Immature natural killer cell (primary cell): ENCODE measurements around the gene CFAP91. TPM values are rescaled to one million over a fixed set of nuclear protein-coding genes. Genes with fewer than 3 reads are reported as not detected.
"Not testable (repeated sequence)": the region's sequence is repeated elsewhere in the genome, so short reads cannot be mapped to it uniquely, and the experiment has no call there.

ENCODE experiments used
- DNase-seq, 3 donors: peaks; one replicate each; pipeline ENCODE4 v3.0.0; 2022; ENCODE audit warnings: mixed read lengths in 1 of 3
- H3K27ac Mint-ChIP-seq, 6 donors: one replicate each; pipeline ENCODE4 v1.8.0; 2020; ENCODE audit warnings: mixed read lengths in 6 of 6, mild to moderate bottlenecking in 5 of 6, inconsistent platforms in 4 of 6, moderate library complexity in 3 of 6
- H3K27me3 Mint-ChIP-seq, 3 donors: one replicate each; pipeline ENCODE4 v1.8.0; 2020 to 2021; ENCODE audit warnings: low read depth in 3 of 3, mild to moderate bottlenecking in 3 of 3, mixed read lengths in 3 of 3, moderate library complexity in 3 of 3, inconsistent platforms in 1 of 3
- H3K36me3 Mint-ChIP-seq, 3 donors: one replicate each; pipeline ENCODE4 v1.8.0; 2020; ENCODE audit warnings: mixed read lengths in 3 of 3, inconsistent platforms in 2 of 3, mild to moderate bottlenecking in 2 of 3
- H3K4me1 Mint-ChIP-seq, 2 donors: one replicate each; pipeline ENCODE4 v1.8.0; 2020; ENCODE audit warnings: inconsistent platforms in 2 of 2, mild to moderate bottlenecking in 2 of 2, mixed read lengths in 2 of 2, moderate library complexity in 1 of 2
- H3K4me3 Mint-ChIP-seq, 5 donors: one replicate each; pipeline ENCODE4 v1.8.0; 2020; ENCODE audit warnings: mild to moderate bottlenecking in 5 of 5, mixed read lengths in 5 of 5, inconsistent platforms in 3 of 5, moderate library complexity in 3 of 5
- H3K9me3 Mint-ChIP-seq, 6 donors: one replicate each; pipeline ENCODE4 v1.8.0; 2020; ENCODE audit warnings: mild to moderate bottlenecking in 6 of 6, mixed read lengths in 6 of 6, inconsistent platforms in 4 of 6, moderate library complexity in 3 of 6
- polyA plus RNA-seq, 3 donors: library from polyadenylated mRNA; unstranded; fragments of 300-500 nt; fragmentation: Illumina TruSeq; gene quantifications; one replicate each; pipeline ENCODE4 v1.2.3, GENCODE V29; 2021

The CFAP91 gene
- polyA plus RNA-seq, 3 donors from 2014 or later = not detected

GRCh38 chr3:119669906-119670570, 32.8 kb upstream of the CFAP91 start:
- no peaks in the 10 kb centered on the region for H3K27me3 Mint-ChIP-seq
- peaks cover 10 to 20% of the 10 kb centered on the region in 2 donors for H3K4me1 Mint-ChIP-seq
- no peaks in the 10 kb centered on the region for H3K9me3 Mint-ChIP-seq
- peaks cover 9 to 28% (median 10%) of the 10 kb centered on the region in 3 donors for H3K36me3 Mint-ChIP-seq
- H3K4me3 Mint-ChIP-seq = no peak overlapping the region
- peak overlapping the region in 1 of 6 donors; percentile 34 for H3K27ac Mint-ChIP-seq
- no peak for DNase-seq

DNA sequence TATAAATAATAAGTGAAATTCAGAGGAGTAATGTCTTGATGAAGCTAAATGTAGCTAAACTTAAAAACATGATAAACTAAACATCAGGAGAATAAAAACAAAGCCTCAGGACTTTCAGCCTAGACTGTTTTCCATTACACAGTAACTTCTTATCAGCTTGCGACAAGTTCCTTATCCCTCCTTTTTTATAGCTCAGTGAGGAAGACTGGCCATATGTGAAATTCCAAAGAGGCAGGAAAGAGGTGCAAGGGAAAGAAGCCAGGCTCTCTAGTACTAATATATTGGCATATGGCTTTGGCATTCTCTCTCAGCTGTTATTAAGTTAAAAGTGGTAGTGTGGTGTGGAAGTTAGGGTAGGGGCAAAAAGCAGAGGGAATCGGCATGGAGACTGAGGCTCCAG, 30.0 kb upstream of the CFAP91 start:
- DNase-seq = no peak
- Mint-ChIP-seq H3K4me3 (no peak overlapping the region), H3K4me1 (peaks cover 32 to 45% of the 10 kb centered on the region in 2 donors), H3K27ac (no peak overlapping the region), H3K36me3 (peaks cover 9 to 23% (median 10%) of the 10 kb centered on the region in 3 donors), H3K9me3 (no peaks in the 10 kb centered on the region), H3K27me3 (peaks cover 4 to 7% (median 5%) of the 10 kb centered on the region in 3 donors)

DNA sequence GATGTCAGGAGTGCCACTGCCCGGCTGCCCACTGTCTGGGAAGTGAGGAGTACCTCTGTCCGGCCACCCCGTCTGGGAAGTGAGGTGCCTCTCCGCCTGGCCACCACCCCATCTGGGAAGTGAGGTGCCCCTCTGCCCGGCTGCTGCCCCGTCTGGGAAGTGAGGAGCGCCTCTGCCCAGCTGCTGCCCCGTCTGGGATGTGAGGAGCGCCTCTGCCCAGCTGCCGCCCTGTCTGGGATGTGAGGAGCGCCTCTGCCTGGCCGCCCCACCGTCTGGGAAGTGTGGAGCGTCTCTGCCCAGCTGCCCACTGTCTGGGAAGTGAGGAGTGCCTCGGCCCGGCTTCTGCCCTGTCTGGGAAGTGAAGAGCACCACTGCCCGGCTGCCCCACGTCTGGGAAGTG, 28.9 kb upstream of the CFAP91 start:
- H3K4me3 Mint-ChIP-seq = no peak overlapping the region
- no peak for DNase-seq
- peaks cover 4 to 8% (median 5%) of the 10 kb centered on the region in 3 donors for H3K27me3 Mint-ChIP-seq
- H3K36me3 Mint-ChIP-seq = peaks cover 9 to 23% (median 10%) of the 10 kb centered on the region in 3 donors
- peaks cover 33 to 48% of the 10 kb centered on the region in 2 donors for H3K4me1 Mint-ChIP-seq
- no peak overlapping the region for H3K27ac Mint-ChIP-seq
- H3K9me3 Mint-ChIP-seq = no peaks in the 10 kb centered on the region

GRCh38 chr3:119675188-119675874, 27.5 kb upstream of the CFAP91 start:
- peaks cover 31 to 48% of the 10 kb centered on the region in 2 donors for H3K4me1 Mint-ChIP-seq
- DNase-seq = no peak
- H3K9me3 Mint-ChIP-seq = no peaks in the 10 kb centered on the region
- peak overlapping the region; percentile 48 to 99 (median 96) for H3K27ac Mint-ChIP-seq
- H3K36me3 Mint-ChIP-seq = peaks cover 7 to 13% (median 9%) of the 10 kb centered on the region in 3 donors
- H3K4me3 Mint-ChIP-seq = peak overlapping the region; percentile 90 to 94 (median 93)
- peaks cover 5 to 8% (median 5%) of the 10 kb centered on the region in 3 donors for H3K27me3 Mint-ChIP-seq

- peaks cover 7 to 12% (median 9%) of the 10 kb centered on the region in 3 donors for H3K36me3 Mint-ChIP-seq
- peak overlapping the region; percentile 90 to 94 (median 93) for H3K4me3 Mint-ChIP-seq
- no peak for DNase-seq
- peaks cover 5 to 8% (median 6%) of the 10 kb centered on the region in 3 donors for H3K27me3 Mint-ChIP-seq
- no peaks in the 10 kb centered on the region for H3K9me3 Mint-ChIP-seq
- peaks cover 31 to 48% of the 10 kb centered on the region in 2 donors for H3K4me1 Mint-ChIP-seq
- peak overlapping the region; percentile 89 to 99 (median 97) for H3K27ac Mint-ChIP-seq
Observed at GRCh38 chr3:119676020-119676419, 26.8 kb upstream of the CFAP91 start.

GRCh38 chr3:119676771-119677640, 25.8 kb upstream of the CFAP91 start, which contains the start of gene COX17:
Gene COX17, minus strand, starts transcription at chr3:119677406. Its CDS starts 96 bp downstream, at chr3:119677310.
- peaks cover 5 to 8% (median 6%) of the 10 kb centered on the region in 3 donors for H3K27me3 Mint-ChIP-seq
- H3K4me3 Mint-ChIP-seq = peak within 1 kb of the TSS; percentile 90 to 94 (median 93)
- DNase-seq = peak; percentile 94 to 97 (median 95)
- peaks cover 7 to 11% (median 8%) of the 10 kb centered on the region in 3 donors for H3K36me3 Mint-ChIP-seq
- peak within 1 kb of the TSS; percentile 95 to 99 (median 97) for H3K27ac Mint-ChIP-seq
- H3K4me1 Mint-ChIP-seq = peaks cover 31 to 45% of the 10 kb centered on the region in 2 donors
- no peaks in the 10 kb centered on the region for H3K9me3 Mint-ChIP-seq

DNA sequence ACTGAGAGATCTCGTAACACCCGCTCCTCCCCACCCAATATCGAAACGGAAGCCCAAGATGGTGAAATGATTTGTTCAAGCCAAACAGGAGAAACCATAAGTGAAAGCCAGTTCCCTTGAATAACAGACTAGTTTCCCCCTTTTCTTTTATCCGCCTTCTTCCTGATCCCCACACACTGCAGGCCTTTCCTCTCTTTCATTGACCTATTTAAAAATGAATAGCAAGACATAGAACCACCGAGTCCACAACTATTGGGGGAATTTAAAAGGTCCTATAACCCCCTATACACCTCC, 25.2 kb upstream of the CFAP91 start:
- peaks cover 5 to 8% (median 6%) of the 10 kb centered on the region in 3 donors for H3K27me3 Mint-ChIP-seq
- peak overlapping the region; percentile 95 to 99 (median 97) for H3K27ac Mint-ChIP-seq

DNA sequence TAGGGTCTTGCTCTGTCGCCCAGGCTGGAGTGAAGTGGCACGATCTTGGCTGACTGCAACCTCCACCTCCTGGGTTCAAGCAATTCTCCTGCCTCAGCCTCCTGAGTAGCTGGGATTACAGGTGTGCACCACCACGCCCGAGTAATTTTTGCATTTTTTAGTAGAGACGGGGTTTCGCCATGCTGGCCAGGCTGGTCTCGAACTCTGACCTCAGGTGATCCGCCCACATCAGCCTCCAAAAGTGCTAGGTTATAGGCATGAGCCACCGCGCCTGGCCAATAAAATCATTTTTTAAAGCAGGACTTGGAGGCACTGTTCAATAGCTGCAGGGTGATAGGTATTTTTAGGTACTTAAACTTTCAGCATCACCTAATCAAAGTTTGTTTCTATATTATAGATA, 24.6 kb upstream of the CFAP91 start:
- peak overlapping the region in 2 of 5 donors; percentile 16 to 62 for H3K4me3 Mint-ChIP-seq
- H3K27ac Mint-ChIP-seq = peak overlapping the region in 3 of 6 donors; percentile 38 to 96 (median 50)
- not testable (repeated sequence) for H3K27me3 Mint-ChIP-seq, H3K36me3 Mint-ChIP-seq, DNase-seq, H3K9me3 Mint-ChIP-seq
- H3K4me1 Mint-ChIP-seq = peaks cover 29 to 35% of the 10 kb centered on the region in 2 donors

More for the DNA sequence above, 25.2 kb upstream of the CFAP91 start:
- Mint-ChIP-seq H3K9me3 (no peaks in the 10 kb centered on the region), H3K4me3 (peak overlapping the region; percentile 90 to 94 (median 93)), H3K36me3 (peaks cover 4 to 8% (median 7%) of the 10 kb centered on the region in 3 donors), H3K4me1 (peaks cover 31 to 40% of the 10 kb centered on the region in 2 donors)
- no peak for DNase-seq

DNA sequence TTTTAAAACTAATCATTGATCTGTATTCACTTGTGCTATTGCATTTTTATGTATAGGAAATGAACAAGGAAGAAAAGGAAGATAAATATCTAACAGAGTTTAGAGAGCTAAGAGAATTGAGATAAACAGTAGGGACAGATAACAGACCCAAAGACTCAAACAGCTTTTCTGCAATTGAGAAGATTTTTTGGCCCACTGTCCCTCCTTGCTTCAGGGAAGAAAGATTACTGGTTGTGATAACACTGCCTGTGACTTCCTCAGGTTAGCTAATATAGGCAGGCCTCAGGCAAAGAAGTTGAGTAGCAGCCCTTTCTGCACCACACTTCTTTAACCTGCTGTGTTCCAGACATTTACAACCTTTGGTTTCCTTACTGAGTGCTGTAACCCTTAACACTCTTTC, 22.9 kb upstream of the CFAP91 start:
- Mint-ChIP-seq H3K4me1 (peaks cover 25 to 29% of the 10 kb centered on the region in 2 donors), H3K4me3 (no peak overlapping the region), H3K36me3 (no peaks in the 10 kb centered on the region), H3K27me3 (peaks cover 5 to 8% (median 6%) of the 10 kb centered on the region in 3 donors), H3K9me3 (no peaks in the 10 kb centered on the region), H3K27ac (no peak overlapping the region)
- no peak for DNase-seq

- Mint-ChIP-seq H3K4me1 (peaks cover 11 to 15% of the 10 kb centered on the region in 2 donors), H3K27ac (no peak overlapping the region), H3K4me3 (no peak overlapping the region), H3K27me3 (peaks cover 5 to 9% (median 8%) of the 10 kb centered on the region in 3 donors), H3K9me3 (no peaks in the 10 kb centered on the region), H3K36me3 (no peaks in the 10 kb centered on the region)
- DNase-seq = no peak
Observed at GRCh38 chr3:119681279-119681678, 21.5 kb upstream of the CFAP91 start.

DNA sequence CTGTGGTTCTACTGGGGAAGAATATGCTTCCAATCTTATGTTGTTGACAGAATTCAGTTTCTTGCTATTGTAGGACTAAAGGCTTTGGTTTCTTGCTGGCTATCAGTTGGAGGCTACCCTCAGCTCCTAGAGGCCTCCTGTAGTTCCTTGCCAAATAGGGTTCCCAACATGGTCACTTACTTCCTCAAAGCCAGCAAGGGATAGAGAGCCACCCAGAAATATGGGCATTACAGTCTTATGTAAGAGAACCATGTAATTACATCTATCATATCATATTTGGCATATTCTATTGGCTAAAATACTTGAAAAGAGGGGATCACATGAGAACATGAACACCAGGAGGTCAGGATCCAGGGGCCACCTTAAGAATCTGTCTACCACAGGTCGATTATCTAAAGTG, 19.4 kb upstream of the CFAP91 start:
- H3K27me3 Mint-ChIP-seq = peaks cover 0 to 5% (median 0%) of the 10 kb centered on the region in 3 donors
- DNase-seq = no peak
- no peaks in the 10 kb centered on the region for H3K36me3 Mint-ChIP-seq
- H3K4me3 Mint-ChIP-seq = no peak overlapping the region
- no peaks in the 10 kb centered on the region for H3K9me3 Mint-ChIP-seq
- H3K4me1 Mint-ChIP-seq = no peaks in the 10 kb centered on the region
- no peak overlapping the region for H3K27ac Mint-ChIP-seq

- H3K4me1 Mint-ChIP-seq = no peaks in the 10 kb centered on the region
- no peaks in the 10 kb centered on the region for H3K36me3 Mint-ChIP-seq
- H3K27ac Mint-ChIP-seq = no peak overlapping the region
- H3K9me3 Mint-ChIP-seq = no peaks in the 10 kb centered on the region
- peaks cover 0 to 7% (median 6%) of the 10 kb centered on the region in 3 donors for H3K27me3 Mint-ChIP-seq
- DNase-seq = no peak
- H3K4me3 Mint-ChIP-seq = no peak overlapping the region
Observed at GRCh38 chr3:119690043-119690656, 12.7 kb upstream of the CFAP91 start.

DNA sequence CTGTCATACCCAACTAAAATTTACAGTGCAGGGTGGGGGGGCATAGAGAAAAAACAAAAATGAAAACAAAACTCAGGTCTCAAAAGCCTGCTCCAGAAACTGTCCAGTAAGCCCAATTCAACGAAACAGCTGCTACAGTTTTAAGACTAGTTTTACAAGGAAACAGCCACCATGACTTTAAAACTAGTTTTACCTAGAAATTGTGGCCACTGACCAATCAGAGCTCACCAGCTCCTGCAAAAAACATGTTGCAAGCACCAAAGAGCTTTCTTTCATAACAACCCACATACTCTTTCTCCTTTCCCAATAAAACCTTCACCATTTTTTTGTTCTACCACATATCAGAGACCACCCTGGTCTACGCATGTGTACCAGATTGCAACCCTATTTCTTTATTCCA, 7.3 kb upstream of the CFAP91 start:
- DNase-seq = no peak
- Mint-ChIP-seq H3K4me1 (peaks cover 5 to 9% of the 10 kb centered on the region in 2 donors), H3K4me3 (no peak overlapping the region), H3K27ac (no peak overlapping the region), H3K9me3 (no peaks in the 10 kb centered on the region), H3K36me3 (no peaks in the 10 kb centered on the region), H3K27me3 (peaks cover 1 to 7% (median 4%) of the 10 kb centered on the region in 3 donors)
